GM18517 (cell line): ENCODE measurements around the gene KIF17.
"Not testable (repeated sequence)": the region's sequence is repeated elsewhere in the genome, so short reads cannot be mapped to it uniquely, and the experiment has no call there.

Source experiments
- ATAC-seq: cut with Tn5 transposase; IDR thresholded peaks from one replicate; pipeline ENCODE4 v1.9.1; 2021; ENCODE audit warnings: mild to moderate bottlenecking, moderate library complexity; ENCODE audit not compliant: unreplicated experiment

Gene KIF17

GRCh38 chr1:20693623-20694022 is 24.2 kb downstream of the KIF17 start:
- ATAC-seq, result no peak

DNA sequence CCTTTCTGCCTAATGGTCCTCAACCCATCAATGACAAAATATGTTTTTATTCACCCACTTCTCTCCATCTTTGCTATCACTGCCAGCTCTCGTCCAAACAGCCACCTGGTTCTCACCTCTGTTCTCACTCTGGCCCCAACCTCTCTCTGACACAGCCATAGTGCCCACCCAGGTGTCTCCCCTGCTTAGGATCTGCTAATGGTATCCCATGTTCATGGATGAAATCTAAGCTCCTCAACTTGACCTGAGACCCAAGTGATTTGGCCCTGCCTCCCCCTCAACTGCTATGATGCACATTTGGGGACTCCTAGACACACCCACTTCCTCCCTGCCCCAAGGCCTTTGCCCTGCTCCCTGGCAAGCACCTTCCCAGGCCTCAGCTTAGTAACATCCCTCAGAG is 25.9 kb downstream of the KIF17 start:
- ATAC-seq, result no peak

- ATAC-seq, result no peak
Measured at GRCh38 chr1:20689645-20690056, 28.2 kb downstream of the KIF17 start.

DNA sequence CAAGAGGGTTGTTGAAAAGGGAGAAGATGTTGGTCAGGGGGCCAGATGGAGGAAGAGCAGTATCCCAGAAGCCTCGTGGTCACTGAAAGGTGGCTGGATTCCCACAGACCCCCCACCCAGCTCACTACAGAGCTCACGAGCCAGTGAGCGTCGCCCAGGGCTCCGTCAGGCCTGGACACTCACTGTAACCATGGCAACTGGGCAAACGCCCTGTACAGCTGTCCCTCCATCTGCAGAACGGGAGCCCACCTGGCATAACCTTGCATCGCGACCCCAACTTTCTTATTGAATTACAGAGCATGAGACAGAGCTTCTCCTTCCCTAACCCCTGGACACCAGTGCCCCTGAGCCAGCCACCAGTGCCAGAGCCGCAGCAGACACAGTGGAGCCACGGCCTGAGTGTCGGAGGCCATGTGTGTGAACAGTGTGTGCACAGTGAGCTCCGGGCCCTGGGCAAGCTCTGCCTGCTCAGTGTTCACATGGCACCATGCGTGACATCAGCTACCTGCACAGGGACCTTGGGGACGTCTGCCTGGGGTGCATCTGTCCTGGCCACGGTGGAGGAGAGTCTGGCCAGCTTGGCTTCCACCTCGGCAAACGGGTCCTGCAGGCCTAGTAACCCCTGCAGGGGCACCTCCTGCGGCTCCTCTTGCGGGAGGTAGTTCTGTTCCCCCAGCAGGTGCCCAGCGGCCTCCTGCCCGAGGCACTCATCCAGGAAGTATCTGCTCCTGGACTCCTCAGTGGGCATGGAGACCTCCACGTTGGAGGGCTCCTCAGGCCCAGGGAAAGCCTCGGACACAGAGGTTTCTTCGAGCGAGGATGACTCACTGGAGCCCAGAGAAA is 30.7 kb downstream of the KIF17 start:
- ATAC-seq, result no peak

DNA sequence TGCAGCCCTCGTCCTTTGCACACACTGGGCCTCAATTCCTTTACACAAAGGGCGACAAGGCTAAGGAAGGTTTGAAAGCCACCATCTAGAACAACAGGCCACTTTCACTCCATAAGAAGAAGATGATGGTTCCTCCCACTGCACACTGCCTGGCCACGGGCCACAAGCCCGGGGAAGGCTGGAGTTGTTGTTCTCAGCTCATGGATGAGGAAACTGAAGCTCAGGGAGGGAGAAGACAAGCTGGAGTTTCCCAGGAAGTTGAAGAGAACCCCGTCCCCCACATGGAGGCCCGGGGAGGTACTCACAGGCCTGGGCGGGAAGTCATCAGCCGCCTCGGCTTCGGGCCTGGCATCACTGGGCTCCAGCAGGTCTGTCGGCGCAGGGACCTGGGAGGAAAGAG is 32.1 kb downstream of the KIF17 start:
- ATAC-seq, result no peak

DNA sequence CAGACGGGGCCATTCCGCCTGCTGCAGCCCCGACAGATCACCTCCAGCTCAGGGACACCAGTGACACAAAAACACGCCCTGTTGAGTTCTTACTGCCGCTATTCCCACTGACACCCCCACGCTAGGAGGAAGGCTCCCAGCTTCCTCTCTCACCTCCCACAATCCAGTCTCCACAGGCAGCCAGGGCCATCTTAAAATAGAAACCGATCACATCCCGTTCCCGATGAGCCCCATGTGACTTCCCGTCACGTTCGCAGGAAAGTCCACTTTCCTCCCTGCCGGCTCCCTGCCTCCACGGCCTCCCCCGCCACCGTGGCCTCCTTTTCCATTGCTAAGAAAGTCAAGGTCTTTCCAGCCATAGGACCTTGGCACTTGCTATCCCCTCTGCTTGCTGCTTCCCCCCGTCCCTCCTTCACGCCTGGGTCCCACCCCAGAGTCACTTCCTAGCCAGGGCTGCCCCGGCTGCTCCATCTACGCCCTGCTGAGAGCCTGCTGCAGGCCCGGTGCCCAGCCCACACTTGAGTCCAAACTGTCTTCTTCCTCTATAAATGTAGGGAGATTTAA is 32.6 kb downstream of the KIF17 start:
- ATAC-seq, result no peak

GRCh38 chr1:20684651-20685050 is 33.2 kb downstream of the KIF17 start:
- no peak for ATAC-seq

GRCh38 chr1:20684050-20684620 is 33.7 kb downstream of the KIF17 start:
- no peak for ATAC-seq

DNA sequence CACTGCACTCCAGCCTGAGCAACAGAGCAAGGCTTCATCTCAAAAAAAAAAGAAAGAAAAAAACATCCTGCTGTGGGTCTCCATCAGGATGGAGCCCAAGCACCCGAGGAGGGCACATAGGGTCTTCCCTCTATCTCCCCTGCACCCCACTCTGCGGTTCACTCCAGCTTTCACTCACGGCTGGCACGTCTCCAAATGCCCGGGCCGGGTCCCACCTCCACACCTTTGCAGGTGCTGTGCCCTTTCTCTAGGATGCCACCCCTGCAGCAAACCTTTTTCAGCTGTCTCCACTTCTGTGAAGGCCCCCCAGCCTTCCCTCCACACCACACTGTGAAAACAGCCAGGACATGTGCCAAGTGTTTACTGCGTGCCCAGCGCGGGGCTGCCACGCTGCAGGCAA is 34.2 kb downstream of the KIF17 start:
- ATAC-seq, result no peak

GRCh38 chr1:20682571-20683236 is 35.1 kb downstream of the KIF17 start:
- no peak for ATAC-seq

GRCh38 chr1:20681999-20682398 is 35.8 kb downstream of the KIF17 start:
- no peak for ATAC-seq

DNA sequence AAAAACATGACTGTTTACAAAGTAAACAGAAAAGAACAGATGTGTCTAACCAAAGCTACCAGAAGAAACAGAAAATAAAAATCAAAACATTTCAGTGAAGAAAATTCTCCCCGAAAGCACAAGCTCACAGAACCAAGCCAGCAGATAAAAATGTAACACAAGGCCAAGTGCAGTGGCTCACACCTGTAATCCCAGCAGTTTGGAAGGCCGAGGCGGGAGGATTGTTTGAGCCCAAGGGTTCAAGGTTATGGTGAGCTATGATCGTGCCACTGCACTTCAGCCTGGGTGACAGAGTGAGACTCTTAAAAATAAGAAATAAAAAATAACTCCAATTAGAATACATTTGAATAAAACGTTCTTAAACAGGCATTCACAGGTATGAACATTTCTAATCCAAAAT is 37.5 kb downstream of the KIF17 start:
- no peak for ATAC-seq

DNA sequence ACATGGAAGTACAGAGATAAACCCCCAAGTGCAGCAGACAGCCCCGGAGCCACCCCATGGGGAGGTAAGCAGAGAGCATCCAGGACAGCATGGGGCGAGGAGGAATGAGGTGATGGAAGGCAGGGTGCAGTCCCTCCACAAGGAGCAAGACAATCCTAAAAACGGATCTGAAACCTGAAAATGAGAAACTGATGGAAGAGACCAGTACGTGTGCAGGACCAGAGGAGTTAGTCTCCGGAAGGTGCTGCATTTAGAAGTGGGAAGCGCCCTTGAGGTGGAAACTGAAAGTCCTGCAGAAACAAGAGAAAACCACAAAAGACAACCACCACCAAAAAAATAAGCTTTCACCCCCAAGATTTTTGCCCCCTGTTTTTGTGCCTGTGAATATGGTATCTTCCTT is 39.2 kb downstream of the KIF17 start:
- no peak for ATAC-seq

DNA sequence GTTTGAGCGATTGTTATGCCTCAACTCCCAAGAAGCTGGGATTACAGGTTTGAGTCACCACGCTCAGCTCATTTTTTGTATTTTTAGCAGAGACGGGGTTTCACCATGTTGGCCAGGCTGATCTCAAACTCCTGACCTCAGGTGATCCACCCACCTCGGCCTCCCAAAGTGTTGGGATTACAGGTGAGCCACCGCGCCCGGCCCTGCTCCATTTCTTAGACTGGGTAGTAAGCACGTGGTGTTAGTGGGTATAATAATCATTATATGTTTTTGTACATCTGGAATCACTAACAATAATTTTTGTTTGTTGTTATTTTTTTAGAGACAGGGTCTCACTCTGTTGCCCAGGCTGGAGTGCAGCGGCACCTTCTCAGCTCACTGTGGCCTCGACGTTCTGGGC is 44.2 kb downstream of the KIF17 start:
- not testable (repeated sequence) for ATAC-seq

DNA sequence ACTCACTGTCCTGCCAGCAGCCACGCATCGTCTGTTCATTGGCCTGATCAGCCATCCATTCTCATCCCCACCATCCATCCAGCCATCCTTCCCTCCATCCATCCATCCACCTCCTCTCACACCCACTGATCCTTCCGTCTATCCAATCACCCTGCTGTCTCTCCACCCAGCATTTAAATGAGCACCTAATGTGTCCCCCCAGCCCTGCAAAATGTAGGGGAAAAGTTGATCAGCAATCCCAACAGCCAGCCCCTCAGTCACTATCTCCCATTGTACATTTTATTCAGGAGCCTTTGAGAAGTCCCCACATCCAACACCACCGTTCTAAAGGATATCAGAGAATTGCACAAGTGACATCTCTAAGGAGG is 45.6 kb downstream of the KIF17 start:
- no peak for ATAC-seq

DNA sequence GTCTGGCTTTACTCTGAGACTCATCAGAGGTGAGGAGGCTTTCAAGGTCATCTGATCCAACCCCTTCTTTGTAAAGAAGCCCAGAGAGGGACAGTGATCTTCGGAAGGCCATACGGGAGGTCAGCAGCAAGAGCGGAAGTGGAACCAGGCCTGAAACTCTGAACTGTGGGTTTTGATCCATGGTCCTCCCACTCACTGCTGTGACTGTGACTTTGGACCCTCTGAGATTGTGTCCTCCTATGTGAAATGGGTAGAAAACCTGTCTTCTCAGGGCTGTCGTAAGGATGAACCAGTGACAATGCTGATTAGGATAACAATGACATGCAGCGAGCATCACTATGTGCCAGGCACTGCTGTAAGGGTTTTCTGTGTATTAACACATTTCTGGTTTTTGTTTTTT is 46.9 kb downstream of the KIF17 start:
- no peak for ATAC-seq

DNA sequence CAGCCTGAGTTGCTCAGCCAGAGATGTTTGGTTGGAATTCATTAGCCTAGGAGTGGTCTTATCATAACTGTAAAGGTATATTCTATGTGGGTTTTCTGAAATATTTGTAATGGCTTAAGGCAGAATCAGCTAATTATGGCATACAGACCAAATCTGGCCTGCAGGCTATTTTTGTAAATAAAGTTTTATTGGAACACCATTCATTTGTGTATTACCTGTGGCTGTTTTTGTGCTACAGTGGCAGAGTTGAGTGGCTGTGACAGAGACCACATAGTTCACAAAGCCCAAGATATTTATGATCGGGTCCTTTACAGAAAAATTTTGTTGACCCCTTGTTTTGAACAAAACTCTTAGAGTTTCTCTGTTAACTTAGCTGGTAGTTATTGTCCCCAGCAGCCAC is 49.2 kb downstream of the KIF17 start:
- no peak for ATAC-seq

GRCh38 chr1:20666804-20667203 is 51.0 kb downstream of the KIF17 start:
- no peak for ATAC-seq

DNA sequence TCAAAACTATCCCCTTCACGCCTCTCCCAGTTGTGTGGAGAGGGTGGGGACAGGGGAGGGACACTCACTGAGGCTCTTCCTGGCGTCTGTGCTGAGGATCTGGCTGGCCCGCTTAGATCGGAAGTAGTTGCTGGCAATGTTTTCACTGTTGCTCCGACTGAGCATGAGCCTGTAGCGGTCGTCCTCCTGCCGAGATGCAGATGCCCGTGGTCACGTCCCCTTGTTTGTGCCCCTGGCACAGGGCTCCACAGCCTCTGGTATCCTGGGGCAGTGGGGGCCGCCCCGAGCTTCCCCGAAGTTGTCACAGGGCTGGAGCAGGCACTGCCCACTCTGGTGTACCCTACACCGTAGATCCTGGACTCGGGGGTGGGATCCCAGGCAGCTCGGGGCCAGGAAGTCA is 51.7 kb downstream of the KIF17 start:
- ATAC-seq, result no peak

GRCh38 chr1:20665726-20666125 is 52.1 kb downstream of the KIF17 start:
- no peak for ATAC-seq

DNA sequence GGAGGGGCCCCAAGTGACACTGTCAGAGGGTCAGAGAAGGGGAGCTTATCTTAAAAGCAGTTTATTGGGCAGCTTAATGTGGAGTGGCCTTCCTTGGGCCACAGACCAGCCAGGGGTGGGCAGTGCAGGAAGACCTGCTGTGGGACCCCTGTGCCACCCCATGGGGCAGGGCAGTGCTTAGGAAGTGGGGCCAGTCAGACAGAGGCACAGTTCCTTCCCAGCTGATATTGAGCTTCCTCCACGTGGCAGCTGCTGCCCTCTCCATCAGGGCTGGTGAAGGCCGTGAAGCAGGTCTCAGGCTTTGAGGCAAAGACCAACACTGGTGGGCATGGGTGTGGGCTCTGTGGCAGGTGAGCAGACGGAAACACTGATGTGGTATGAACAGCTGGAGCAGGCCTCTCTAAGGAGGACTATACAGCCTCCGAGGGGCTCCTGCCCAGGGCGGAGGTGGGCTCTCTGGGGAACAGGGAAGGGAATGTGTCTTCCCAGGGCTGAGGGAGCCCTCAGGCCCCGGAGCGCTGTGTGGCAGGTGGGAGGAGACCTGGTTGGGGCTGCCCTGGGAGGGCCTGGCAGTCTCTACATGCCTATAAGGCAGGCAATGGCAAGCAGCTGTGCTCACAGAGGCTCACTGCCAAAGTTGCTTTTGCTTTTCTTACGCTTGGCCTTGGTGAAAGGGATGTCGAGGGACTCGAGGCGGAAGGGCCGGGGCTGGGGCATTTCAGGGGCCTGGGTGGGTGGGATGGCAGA is 53.7 kb downstream of the KIF17 start:
- ATAC-seq, result no peak
